Cardiac muscle cell (in vitro differentiated cells and primary cell): ENCODE measurements around the gene LRBA. TPM values are rescaled to one million over a fixed set of nuclear protein-coding genes. Genes with fewer than 3 reads are reported as not detected.

Experiments used
- DNase-seq, 2 donors: peaks; one replicate each; pipeline versions ENCODE4 v3.0.0 to v3.0.0-alpha.2; 2010 to 2017; ENCODE audit warnings: low read depth in 1 of 2, low spot score in 1 of 2
- H3K27ac ChIP-seq: fragments of 200-600 bp; sonication (generic); 2 replicates; pipeline ENCODE4 v1.5.1; 2016
- H3K27me3 ChIP-seq: fragments of 200-600 bp; sonication (generic); 2 replicates; pipeline ENCODE4 v1.6.0; 2016; ENCODE audit warnings: control low read depth
- H3K36me3 ChIP-seq: fragments of 200-600 bp; sonication (generic); 2 replicates; pipeline ENCODE4 v1.5.1; 2016; ENCODE audit warnings: control low read depth
- H3K4me1 ChIP-seq: fragments of 200-600 bp; sonication (generic); 2 replicates; pipeline ENCODE4 v1.8.1; 2017; ENCODE audit warnings: low read depth, mild to moderate bottlenecking, mixed run types
- H3K4me3 ChIP-seq: fragments of 200-600 bp; sonication (generic); 2 replicates; pipeline ENCODE4 v1.5.1; 2016; ENCODE audit warnings: mild to moderate bottlenecking
- H3K9me3 ChIP-seq: fragments of 200-600 bp; sonication (generic); 2 replicates; pipeline ENCODE4 v1.5.1; 2017; ENCODE audit warnings: low read depth, mild to moderate bottlenecking, control low read depth
- CTCF ChIP-seq: IDR thresholded peaks from 2 replicates; pipeline ENCODE4 v1.5.1; 2012; ENCODE audit warnings: low read depth, mild to moderate bottlenecking, low read length
- polyA plus RNA-seq: library from polyadenylated mRNA; unstranded; fragments of >200 nt; fragmentation: Nextera tagmentation; extraction: Ambion mirVana; gene quantifications from 2 replicates; pipeline ENCODE4 v1.2.1, GENCODE V29; 2016
- total RNA-seq: library from RNA; depleted of rRNA; stranded (reverse); fragments of >200 nt; gene quantifications from 2 replicates; pipeline ENCODE4 v1.2.3, GENCODE V29; 2016

Gene LRBA
- total and polyA plus RNA-seq, 2 experiments from 2014 or later: 17.7 to 58.8 TPM

GRCh38 chr4:150328496-150328895 lies 686.6 kb downstream of the LRBA start:
- Histone ChIP-seq H3K4me3 (no peak overlapping the region), H3K27me3 (no peaks in the 10 kb centered on the region), H3K27ac (no peak overlapping the region), H3K4me1 (no peaks in the 10 kb centered on the region), H3K9me3 (no peaks in the 10 kb centered on the region), H3K36me3 (no peaks in the 10 kb centered on the region)
- DNase-seq: no peak
- TF ChIP-seq CTCF: no peak

GRCh38 chr4:150327262-150327780 lies 687.8 kb downstream of the LRBA start:
- TF ChIP-seq CTCF: no peak
- H3K4me1 ChIP-seq: no peaks in the 10 kb centered on the region

GRCh38 chr4:150325872-150326271 lies 689.2 kb downstream of the LRBA start:
- Histone ChIP-seq H3K27ac (no peak overlapping the region), H3K9me3 (no peaks in the 10 kb centered on the region), H3K4me1 (no peaks in the 10 kb centered on the region), H3K4me3 (no peak overlapping the region), H3K36me3 (no peaks in the 10 kb centered on the region), H3K27me3 (no peaks in the 10 kb centered on the region)
- DNase-seq: no peak
- TF ChIP-seq CTCF: no peak

More at GRCh38 chr4:150327262-150327780, 687.8 kb downstream of the LRBA start:
- H3K9me3 ChIP-seq: no peaks in the 10 kb centered on the region
- DNase-seq: peak in 1 of 2 donors; percentile 34
- H3K27me3 ChIP-seq: no peaks in the 10 kb centered on the region
- no peak overlapping the region for H3K27ac ChIP-seq
- no peaks in the 10 kb centered on the region for H3K36me3 ChIP-seq
- H3K4me3 ChIP-seq: no peak overlapping the region

GRCh38 chr4:150323406-150324325 lies 691.4 kb downstream of the LRBA start:
- no peak for TF ChIP-seq CTCF
- H3K27ac ChIP-seq: no peak overlapping the region
- H3K9me3 ChIP-seq: no peaks in the 10 kb centered on the region
- peak in 1 of 2 donors; percentile 49 for DNase-seq
- no peaks in the 10 kb centered on the region for H3K36me3 ChIP-seq
- no peak overlapping the region for H3K4me3 ChIP-seq
- H3K27me3 ChIP-seq: no peaks in the 10 kb centered on the region
- H3K4me1 ChIP-seq: no peaks in the 10 kb centered on the region

- TF ChIP-seq CTCF: no peak
- Histone ChIP-seq H3K36me3 (no peaks in the 10 kb centered on the region), H3K4me3 (no peak overlapping the region), H3K27me3 (no peaks in the 10 kb centered on the region), H3K4me1 (no peaks in the 10 kb centered on the region), H3K27ac (no peak overlapping the region), H3K9me3 (no peaks in the 10 kb centered on the region)
- no peak for DNase-seq
These were observed 692.4 kb downstream of the LRBA start for GRCh38 chr4:150322646-150323045.
